GM06990 (cell line): ENCODE data around the gene PRKN.

ENCODE experiments used
- DNase-seq: peaks from one replicate; pipeline ENCODE4 v3.0.0-alpha.2; 2011; ENCODE audit not compliant: insufficient read length; ENCODE audit errors: extremely low read depth
- H3K27me3 ChIP-seq: replicated peaks from 2 replicates; pipeline ENCODE4 v1.6.0; 2011; ENCODE audit warnings: low read length; ENCODE audit not compliant: control insufficient read depth, insufficient read depth
- H3K36me3 ChIP-seq: 2 replicates; pipeline ENCODE4 v1.5.1; 2011; ENCODE audit warnings: low read length; ENCODE audit not compliant: control insufficient read depth, insufficient read depth
- H3K4me3 ChIP-seq: replicated peaks from 2 replicates; pipeline ENCODE4 v1.5.1; 2011; ENCODE audit warnings: low read depth, mild to moderate bottlenecking, control low read depth, low read length
- CTCF ChIP-seq: IDR thresholded peaks from 2 replicates; pipeline ENCODE4 v1.5.1; 2011; ENCODE audit warnings: low read length, control low read depth, mild to moderate bottlenecking, inconsistent platforms; ENCODE audit not compliant: insufficient read depth, poor library complexity, severe bottlenecking

PRKN gene

DNA sequence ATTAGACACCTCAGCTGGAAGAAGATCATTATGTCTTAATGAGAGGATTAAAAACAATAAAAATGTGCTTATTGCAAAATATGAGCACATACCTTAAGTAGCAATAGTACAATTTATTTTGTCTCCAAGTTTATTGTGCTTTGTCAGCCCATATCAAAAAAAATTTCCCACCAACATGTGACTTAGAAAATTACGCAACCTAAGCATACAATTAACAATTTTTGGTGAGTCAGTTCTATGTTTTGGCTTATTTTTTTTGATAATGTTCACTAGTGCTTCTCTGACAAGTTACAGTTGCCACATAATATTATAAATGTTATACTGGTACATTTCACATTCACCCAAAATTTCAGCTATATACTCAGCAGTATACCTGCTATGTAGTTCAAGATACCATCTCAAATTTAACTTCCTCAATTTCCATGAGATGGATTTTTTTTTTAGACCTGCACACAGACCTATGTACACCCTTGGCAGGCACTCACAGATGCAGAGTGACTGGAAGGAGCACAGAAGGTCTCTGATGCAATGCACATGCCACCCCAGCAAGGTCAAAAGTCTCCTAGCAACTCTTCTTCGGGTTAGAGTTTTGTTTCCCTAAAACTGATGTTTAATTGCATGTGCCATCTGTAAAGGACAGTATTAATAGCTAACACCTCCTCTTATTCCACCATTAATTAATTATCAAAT is 112.4 kb downstream of the PRKN start:
- no peak for TF ChIP-seq CTCF
- DNase-seq: no peak
- no peaks in the 10 kb centered on the region for H3K27me3 ChIP-seq
- no peak overlapping the region for H3K4me3 ChIP-seq
- no peaks in the 10 kb centered on the region for H3K36me3 ChIP-seq

GRCh38 chr6:162613310-162613709 is 114.3 kb downstream of the PRKN start:
- Histone ChIP-seq H3K27me3 (no peaks in the 10 kb centered on the region), H3K4me3 (no peak overlapping the region), H3K36me3 (no peaks in the 10 kb centered on the region)
- no peak for DNase-seq
- TF ChIP-seq CTCF: no peak

- DNase-seq: no peak
- no peaks in the 10 kb centered on the region for H3K27me3 ChIP-seq
- H3K4me3 ChIP-seq: no peak overlapping the region
Measured at GRCh38 chr6:162612613-162613012, 115.0 kb downstream of the PRKN start.

DNA sequence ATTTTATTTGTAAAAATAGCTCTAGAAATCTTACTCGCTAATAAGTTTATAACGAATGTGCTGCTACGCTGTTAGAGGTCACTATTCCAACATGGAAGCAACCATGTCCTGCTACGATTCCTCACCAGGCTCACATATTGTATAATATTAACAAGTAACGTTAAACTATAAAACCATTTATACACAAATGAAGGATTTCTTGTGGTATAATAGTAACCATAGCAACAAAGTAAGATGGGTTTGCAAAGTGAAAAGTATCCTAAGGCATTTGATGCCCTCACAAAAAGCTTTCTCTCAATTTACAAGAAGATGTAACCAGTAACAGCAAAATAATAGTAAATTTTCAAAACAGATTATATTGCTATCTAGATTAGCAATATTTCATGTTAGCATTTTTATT is 117.2 kb downstream of the PRKN start:
- no peak for TF ChIP-seq CTCF
- no peak for DNase-seq
- no peak overlapping the region for H3K4me3 ChIP-seq

More at GRCh38 chr6:162612613-162613012, 115.0 kb downstream of the PRKN start:
- no peak for TF ChIP-seq CTCF
- no peaks in the 10 kb centered on the region for H3K36me3 ChIP-seq

GRCh38 chr6:162605881-162606280 is 121.7 kb downstream of the PRKN start:
- TF ChIP-seq CTCF: no peak
- no peak for DNase-seq
- Histone ChIP-seq H3K4me3 (no peak overlapping the region), H3K36me3 (no peaks in the 10 kb centered on the region), H3K27me3 (no peaks in the 10 kb centered on the region)

More for the DNA sequence above, 117.2 kb downstream of the PRKN start:
- no peaks in the 10 kb centered on the region for H3K36me3 ChIP-seq
- H3K27me3 ChIP-seq: no peaks in the 10 kb centered on the region
